ENCODE measurements around the gene SYMPK.
A peak's percentile ranks its signal among the peaks of the same experiment; 100 is the strongest.

Gene SYMPK

DNA sequence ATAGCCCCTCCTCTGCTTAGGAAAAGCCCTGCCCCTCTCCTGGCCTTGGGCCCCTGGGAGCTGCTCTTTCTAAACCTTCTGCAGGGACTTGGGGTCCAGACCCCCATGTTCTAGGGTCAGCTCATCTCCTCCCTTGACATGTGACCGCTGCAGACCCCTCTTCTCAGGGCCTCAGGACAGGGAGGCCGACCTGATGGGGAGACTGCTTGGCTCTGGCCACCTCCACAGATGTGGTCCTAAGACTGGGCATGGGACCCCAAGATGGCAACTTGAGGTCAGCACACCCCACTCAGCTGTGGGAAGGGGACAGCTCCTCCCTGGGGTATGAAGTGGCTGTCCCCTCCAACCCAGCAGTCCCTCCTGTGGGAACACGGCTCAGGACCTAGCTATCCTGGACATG, 90.0 kb downstream of the SYMPK start:
- TF ChIP-seq, protein P1, sequence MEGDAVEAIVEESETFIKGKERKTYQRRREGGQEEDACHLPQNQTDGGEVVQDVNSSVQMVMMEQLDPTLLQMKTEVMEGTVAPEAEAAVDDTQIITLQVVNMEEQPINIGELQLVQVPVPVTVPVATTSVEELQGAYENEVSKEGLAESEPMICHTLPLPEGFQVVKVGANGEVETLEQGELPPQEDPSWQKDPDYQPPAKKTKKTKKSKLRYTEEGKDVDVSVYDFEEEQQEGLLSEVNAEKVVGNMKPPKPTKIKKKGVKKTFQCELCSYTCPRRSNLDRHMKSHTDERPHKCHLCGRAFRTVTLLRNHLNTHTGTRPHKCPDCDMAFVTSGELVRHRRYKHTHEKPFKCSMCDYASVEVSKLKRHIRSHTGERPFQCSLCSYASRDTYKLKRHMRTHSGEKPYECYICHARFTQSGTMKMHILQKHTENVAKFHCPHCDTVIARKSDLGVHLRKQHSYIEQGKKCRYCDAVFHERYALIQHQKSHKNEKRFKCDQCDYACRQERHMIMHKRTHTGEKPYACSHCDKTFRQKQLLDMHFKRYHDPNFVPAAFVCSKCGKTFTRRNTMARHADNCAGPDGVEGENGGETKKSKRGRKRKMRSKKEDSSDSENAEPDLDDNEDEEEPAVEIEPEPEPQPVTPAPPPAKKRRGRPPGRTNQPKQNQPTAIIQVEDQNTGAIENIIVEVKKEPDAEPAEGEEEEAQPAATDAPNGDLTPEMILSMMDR (IDR thresholded peaks at IDR 0.05; ENCODE audit: low read depth, low read length): no peak
- no peak for DNase-seq (ENCODE audit: low read depth in 2 of 2)
- no peak overlapping the region for H3K4me3 ChIP-seq (replicated peaks in 1 of 2; ENCODE audit: low read depth in 2 of 2, low read length in 2 of 2)

DNA sequence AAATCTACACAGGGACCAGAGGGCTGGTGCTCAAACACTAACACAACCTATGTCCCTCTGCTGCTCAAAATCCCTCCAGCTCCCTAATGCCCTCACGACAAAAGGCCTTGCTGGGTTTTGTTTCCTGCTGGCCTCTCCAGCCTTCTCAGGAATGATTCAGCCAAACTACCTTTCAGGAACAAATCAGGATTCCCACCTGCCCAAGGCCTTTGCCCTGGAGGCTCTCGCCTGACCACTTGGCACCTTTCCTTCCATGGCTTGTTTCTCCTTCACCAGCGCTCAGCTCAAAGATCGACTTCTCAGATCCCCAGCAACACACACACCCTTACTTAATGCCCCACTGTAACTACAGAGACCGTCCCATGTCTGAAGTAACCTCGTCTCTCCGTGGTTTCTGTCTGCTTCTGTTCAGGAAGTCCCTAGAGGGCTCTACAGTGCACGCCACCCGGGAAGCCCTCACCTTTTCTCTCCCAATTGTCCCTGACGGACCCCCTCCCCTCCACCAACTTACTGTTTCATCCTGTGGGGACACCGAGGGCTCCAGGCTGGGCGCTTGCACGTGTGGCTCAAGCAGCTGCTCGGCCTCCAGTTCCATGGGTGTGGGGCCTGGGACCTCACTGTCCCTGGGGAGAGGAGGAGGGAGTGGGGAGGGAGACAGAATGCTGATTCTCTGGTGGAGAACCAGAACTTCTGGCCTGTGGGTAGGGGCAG, 90.7 kb downstream of the SYMPK start:
- DNase-seq (ENCODE audit: low read depth in 2 of 2): no peak
- no peak overlapping the region for H3K4me3 ChIP-seq (replicated peaks in 1 of 2; ENCODE audit: low read depth in 2 of 2, low read length in 2 of 2)
- TF ChIP-seq, protein P1 (IDR thresholded peaks at IDR 0.05; ENCODE audit: low read depth, low read length): no peak

DNA sequence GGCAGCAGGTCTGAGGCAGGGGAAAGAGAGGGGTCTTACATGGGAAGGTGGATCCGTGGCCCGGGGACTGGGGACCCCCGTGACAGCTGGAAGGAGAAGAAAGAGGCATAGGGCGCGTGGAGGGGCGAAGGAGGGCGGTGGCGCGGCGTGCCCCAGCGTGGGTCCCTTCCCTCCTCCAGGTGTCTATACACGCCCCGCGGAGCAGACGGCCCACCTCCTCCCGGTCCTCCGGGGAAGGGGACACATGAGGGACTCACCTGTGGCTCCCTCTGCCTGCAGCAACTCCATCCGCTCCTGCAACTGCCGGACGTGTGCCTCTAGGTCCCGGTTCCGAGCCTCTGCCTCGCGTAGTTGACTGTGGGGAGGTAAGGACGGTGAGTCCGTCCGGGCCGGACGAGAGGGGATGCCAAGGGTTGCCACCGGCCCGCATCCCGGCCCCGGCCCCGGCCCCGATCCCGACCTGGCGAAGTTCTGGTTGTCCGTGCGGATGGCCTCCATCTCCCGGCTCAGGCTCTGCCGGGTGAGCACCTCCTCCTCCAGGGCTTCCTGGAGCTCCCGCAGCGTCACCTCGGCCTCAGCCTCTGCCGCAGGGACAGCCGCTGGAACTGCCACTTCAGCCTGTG, 91.5 kb downstream of the SYMPK start:
- TF ChIP-seq, protein P1 (IDR thresholded peaks at IDR 0.05; ENCODE audit: low read depth, low read length): no peak
- no peak for DNase-seq (ENCODE audit: low read depth in 2 of 2)
- H3K4me3 ChIP-seq (replicated peaks in 1 of 2; ENCODE audit: low read depth in 2 of 2, low read length in 2 of 2): no peak overlapping the region

GRCh38 chr19:45770192-45771101, 92.5 kb downstream of the SYMPK start:
- TF ChIP-seq, protein P1 (IDR thresholded peaks at IDR 0.05; ENCODE audit: low read depth, low read length): peak; percentile 61
- peak; percentile 97 to 99 for DNase-seq (ENCODE audit: low read depth in 2 of 2)
- H3K4me3 ChIP-seq (replicated peaks in 1 of 2; ENCODE audit: low read depth in 2 of 2, low read length in 2 of 2): peak overlapping the region; percentile 56 to 58

DNA sequence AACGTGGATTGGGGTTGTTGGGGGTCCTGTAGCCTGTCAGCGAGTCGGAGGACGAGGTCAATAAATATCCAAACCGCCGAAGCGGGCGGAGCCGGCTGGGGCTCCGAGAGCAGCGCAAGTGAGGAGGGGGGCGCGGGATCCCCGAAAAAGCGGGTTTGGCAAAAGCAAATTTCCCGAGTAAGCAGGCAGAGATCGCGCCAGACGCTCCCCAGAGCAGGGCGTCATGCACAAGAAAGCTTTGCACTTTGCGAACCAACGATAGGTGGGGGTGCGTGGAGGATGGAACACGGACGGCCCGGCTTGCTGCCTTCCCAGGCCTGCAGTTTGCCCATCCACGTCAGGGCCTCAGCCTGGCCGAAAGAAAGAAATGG, 93.1 kb downstream of the SYMPK start:
- peak in 1 of 2 donors; percentile 65 for DNase-seq (ENCODE audit: low read depth in 2 of 2)
- TF ChIP-seq, protein P1 (IDR thresholded peaks at IDR 0.05; ENCODE audit: low read depth, low read length): no peak
- H3K4me3 ChIP-seq (replicated peaks in 1 of 2; ENCODE audit: low read depth in 2 of 2, low read length in 2 of 2): peak overlapping the region; percentile 56 to 58

DNA sequence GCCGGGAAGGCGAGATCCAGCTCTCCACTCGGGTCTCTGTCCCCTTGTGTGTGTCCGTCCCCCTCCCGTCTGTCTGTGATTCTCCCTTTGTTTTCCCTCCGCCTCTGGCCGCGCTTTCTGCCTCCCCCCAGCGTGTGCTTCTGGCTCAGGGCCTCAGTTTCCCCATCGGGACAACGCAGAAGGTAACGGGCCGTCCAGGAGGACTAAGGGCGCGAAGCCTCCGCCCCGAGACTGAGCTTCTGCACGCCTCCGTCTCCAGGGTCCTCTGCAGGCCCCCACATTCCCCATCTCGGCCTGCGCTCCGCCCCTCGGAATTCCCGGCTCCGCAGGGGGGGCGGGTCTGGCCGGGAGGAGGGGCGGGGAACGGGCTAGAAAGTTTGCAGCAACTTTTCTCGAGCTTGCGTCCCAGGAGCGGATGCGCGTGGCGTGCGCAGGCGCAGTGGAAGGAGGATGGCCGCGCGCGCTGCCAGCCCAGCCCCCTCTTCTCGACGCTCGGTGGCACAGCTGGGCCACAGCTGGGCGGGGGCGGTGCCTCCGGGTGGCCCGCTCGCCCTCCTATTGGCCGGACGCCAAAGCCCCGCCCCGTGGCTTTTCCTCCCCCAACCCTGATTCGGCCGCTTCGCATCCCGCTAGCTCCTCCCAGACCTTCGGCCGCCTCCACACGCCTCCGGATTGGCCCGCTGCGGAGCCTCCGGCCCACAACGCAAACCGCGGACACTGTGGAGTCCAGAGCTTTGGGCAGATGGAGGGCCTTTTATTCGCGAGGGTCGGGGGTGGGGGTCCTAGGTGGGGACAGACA, 93.8 kb downstream of the SYMPK start, which contains the start of gene SIX5:
SIX5 (minus strand) TSS at position 269 of the 799 bp plus-strand sequence. CDS start 408 bp downstream, outside the sequence.
- TF ChIP-seq, protein P1 (IDR thresholded peaks at IDR 0.05; ENCODE audit: low read depth, low read length): no peak
- DNase-seq (ENCODE audit: low read depth in 2 of 2): peak; percentile 99
- H3K4me3 ChIP-seq (replicated peaks in 1 of 2; ENCODE audit: low read depth in 2 of 2, low read length in 2 of 2): peak within 1 kb of the TSS; percentile 79 to 81

Measured in cardiac fibroblast (primary cell).